Stimulated activated CD4-positive, alpha-beta T cell treated with anti-CD3 and anti-CD28 coated beads, Interleukin-2, amount 100 ng/mL, for 24 hours (primary cell): Measurements from ENCODE around the gene SMARCAL1.
A peak's percentile ranks its signal among the peaks of the same experiment; 100 is the strongest.

Experiments
- DNase-seq, 2 donors: peaks; one replicate each; pipeline ENCODE4 v3.0.0-alpha.2; 2020

SMARCAL1 gene

DNA sequence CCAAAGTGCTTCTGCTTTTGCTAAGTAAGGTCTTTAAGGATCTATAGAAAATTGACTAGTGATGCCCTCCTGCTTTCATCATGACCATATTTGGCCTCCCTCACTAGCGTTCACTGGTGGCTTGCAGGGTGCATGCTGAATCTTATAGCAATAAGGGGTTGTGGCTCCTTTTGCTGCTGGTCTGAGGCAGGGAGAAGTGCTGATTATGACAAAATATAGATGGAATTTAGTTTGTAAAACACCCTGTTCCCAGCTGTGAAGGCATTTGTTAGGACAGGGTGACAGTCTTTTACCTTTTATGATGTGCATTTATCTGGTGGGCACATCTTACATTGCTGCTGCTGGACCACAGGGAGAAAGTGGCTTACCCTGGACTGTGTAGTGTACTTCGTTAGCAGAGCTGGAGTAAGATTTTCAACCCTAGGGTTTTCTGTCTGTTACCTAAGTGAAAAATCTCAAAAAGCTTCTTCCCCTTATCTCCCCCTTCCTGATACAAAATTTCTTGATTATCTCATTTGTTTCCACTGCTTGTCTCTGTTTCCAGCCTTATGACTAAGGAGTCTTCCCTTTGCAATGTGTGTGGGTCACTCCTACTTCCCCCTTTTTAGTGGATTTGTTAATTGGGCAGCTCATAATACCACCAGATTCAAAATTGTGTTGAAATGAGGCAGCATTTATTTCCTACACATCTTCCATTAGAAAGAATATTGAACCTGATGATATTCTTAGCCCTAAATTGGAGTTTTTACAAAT lies 65.2 kb downstream of the SMARCAL1 start:
- no peak for DNase-seq

DNA sequence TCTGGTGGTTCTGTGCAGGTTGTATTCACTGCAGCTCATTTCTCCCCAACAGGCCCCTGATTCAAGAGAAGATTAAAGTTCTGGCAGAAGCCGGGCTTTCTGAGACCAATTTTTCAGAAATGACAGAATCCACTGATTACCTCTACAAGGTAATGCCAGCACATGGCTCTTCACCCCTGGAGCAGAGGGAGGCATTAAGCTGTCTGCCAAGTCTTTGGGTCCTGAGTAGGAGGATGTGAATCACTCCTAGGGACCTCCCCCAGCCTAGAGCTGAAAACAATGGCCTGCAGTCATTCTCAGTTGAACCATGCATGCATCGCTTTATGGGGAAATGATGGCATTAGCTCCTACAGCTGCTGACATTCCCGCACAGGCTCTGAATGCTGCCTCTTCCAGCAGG lies 65.9 kb downstream of the SMARCAL1 start:
- no peak for DNase-seq

DNA sequence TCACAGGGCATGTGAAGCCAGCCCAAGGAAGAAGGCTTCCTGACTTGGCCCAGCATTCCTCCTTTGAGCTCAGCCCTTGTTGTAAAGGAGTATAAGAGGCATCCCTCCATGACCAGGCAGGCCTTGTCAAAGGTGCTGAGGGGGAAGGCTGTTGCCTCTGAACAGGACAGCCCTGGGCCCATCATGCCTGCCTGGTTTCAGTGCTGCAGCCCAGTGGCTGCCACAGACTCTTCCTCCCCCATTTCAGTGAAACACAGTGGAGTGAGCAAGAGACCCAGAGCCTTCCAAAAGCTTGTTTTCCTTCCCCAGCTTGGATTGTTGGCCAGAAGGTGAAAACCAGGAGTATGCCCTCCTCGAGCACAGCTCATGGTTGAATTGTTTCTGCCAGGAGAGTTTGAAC lies 66.5 kb downstream of the SMARCAL1 start:
- no peak for DNase-seq

DNA sequence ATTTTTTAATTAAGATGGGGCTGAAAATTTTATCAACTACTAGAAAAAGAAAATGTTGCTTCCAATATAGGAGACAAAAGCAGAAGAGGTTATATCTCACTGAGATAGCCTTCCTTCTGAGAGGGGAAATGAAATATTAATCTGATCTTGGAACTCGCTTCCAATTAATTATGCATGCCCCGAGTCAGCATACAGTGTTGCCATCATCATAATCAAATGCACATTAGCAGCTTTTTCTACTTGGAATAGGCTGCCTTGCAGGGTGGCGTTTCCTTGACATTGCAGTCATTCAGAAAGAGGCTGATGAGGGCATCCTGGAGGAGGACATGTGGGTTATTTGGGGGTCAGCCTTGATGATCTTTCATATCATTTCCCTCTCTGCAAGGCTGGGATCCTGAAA lies 67.9 kb downstream of the SMARCAL1 start:
- DNase-seq: no peak

DNA sequence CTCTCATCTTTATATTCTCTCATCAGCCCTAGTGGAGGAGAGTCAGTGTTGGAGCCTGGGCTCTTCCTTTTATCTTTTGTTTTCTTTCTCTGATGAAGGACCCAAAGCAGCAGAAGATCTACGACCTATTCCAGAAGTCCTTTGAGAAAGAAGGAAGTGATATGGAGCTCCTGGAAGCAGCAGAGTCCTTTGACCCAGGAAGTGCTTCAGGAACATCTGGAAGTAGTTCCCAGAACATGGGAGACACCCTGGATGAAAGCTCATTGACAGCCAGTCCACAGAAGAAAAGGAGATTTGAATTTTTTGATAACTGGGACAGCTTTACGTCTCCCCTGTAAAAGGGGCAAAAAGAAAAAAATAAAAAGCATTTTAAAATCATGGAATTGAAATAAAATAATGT lies 70.4 kb downstream of the SMARCAL1 start:
- DNase-seq: no peak

DNA sequence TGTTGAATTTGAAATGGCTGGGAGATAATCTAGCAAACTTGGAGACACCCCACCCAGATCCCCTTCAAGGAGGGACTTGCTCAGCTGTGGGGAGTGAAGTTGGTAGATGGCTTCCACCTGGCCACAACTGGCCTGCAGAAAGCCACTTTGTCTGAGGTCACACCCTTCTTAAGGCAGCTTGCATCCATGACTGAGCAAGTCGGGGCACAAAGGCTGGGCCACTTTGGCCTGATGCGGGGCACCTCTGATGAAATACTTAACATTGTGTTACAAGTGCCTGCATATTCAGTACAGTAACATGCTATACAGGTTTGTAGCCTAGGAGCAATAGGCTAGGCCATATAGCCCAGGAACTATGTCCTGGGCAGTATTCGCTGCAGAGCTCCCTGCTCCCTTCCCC lies 73.0 kb downstream of the SMARCAL1 start:
- no peak for DNase-seq

DNA sequence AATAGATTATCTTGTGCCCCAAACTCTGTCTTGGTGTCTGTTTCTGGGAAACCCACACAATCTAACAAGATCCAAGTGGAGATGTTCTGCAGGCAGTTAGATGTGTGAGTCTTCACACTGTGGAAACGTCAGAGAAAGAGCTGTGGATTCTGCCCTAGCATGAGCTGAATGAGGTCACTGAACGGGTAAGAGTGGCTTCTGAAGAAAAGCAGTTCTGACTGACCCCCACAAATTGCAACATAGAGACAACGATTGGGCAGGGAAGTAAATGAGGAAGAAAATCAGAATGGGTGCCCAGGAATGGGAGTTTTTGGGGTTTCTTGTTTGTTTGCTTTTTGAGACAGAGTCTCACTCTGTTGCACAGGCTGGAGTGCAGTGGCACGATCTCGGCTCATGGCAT lies 73.5 kb downstream of the SMARCAL1 start:
- no peak for DNase-seq

DNA sequence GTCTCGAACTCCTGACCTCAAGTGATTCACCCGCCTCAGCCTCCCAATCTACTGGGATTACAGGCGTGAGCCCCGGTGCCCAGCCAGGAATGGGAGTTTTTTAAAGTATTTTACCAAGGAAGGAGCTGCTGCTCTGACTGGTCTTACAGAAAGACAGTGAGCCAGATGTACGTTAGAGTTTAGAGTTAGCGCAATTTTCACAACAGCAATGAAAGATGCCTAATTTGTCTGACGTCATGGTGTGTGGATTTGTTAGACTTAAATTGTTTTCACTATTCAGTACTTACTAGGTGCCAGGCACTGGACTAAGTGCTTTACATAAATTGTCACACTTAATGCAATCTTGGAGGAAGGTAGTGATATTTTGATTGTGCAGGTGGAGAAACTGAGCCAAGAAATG lies 74.0 kb downstream of the SMARCAL1 start:
- DNase-seq: no peak

DNA sequence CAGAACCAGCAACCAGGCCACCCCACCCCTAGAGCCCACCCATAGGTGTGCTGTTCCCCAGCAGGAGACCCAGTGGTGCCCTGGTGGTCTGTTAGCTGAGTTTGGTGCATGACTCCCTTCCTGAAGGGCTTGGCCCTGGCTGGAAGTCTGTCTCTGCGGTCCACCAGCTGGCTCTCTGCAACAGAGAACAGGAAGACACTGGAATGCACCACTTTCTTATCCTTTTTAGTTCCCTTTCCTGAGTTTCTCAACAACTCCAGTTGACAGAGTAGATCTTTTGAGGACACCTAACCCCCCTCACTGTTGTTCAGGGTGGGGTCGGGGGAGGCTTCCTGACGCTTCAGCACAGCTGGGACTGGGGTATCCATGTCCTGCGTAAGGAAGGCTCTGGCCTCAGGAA lies 74.4 kb downstream of the SMARCAL1 start:
- no peak for DNase-seq

DNA sequence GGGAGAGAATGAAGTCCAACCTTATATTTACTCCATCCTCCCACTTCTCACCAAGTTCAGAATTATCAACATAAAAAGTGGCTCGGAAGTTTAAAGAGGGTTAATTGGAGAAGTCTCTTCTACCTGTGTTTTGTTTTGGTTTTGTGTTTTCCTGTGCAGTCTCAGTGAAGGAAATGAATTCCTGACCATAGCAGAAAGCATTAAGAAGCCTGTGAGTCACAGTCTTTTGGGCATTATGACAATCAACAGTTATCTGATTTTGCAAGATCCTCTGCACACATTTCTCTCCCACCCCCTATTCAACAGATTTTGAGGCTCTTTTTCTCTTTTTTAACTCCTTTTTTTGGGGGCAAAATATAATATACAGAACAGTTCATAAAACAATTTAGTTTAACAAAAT lies 77.8 kb downstream of the SMARCAL1 start:
- DNase-seq: no peak

DNA sequence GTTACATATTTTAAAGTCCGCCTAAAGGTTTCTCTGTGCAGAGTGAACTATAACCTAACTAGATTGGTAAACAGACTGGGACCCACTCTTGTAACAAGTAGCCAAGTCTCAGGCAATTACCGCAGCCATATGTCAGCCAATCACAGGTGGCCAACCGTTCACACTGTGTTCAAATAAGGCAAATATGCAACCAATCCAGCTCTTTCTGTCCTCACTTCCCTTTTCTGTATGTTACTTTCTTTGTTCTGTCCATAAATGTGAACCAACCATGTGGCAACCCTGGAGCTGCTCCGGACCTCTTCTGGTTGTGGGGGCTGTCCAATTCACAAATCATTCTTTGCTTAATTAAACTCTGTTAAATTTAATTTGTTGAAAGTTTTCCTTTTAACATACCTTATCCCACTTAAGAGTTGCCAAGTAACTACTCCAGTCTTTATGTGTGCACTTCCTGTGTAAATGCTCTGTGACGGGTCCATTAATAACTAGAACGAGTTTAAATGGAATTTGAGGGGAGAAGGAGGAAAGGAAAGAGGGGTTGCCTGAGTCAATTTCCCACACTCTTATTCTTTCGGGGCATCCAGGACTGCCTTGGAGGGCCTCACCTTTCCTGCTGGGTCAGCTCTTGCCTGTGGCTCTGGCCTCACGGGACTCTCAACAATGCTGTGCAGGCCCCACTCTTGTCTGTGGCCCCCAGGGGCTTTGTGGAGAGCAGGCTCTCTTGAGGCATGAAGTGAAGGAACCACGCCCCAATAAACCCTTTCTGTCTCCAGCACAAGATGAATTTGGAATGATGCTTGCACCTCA lies 79.7 kb downstream of the SMARCAL1 start:
- no peak for DNase-seq

DNA sequence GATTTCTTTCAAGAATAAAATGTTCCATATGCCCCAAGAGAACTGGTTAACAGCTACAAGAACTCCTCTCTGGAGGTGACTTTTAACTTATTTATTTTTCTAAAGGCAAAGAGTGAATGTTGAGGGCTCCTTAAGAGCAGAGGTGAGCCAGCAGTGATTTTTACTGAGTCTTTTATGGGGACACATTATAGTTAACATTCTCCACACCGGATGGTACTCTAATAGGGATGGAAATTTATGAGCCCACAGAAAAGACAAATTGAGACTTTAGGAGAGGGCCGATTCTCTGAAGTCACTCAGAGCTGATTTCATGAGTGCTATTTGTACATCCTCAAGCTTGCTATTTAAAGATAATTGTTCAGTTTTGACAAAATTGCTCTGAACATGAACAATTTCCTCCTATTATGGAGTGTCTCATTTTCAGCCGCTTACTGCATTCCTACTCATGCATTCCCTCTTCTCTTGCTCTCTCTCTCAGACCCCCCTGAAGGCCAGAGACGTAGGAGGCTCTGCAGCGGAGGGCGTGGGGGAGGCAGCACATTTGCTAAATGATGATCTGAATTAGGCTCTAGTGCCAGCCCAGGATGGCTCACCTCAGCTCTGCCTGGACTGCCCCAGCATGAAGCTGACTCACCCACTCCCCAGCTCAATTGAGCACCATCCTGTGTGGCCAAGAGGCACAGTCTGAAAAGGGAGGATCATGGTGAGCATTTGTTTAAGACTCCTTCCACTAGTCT lies 80.5 kb downstream of the SMARCAL1 start:
- DNase-seq: no peak

DNA sequence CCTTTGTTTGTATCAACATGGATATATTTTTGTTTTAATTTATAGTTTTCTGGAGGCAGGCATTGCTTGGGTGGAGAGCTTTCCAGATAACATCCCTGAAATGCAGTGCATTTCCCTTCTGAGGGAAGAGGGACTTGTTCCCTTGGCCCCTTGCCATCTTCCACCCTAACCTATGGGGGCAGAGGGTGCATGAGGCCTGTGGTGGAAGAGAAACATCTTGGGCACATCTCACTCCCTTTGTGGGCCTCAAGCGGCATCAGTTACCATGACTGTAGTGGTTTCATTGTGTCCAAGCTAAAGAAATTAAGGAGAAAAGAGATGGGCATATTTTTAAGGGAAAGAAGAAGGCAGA lies 81.0 kb downstream of the SMARCAL1 start:
- DNase-seq: no peak

DNA sequence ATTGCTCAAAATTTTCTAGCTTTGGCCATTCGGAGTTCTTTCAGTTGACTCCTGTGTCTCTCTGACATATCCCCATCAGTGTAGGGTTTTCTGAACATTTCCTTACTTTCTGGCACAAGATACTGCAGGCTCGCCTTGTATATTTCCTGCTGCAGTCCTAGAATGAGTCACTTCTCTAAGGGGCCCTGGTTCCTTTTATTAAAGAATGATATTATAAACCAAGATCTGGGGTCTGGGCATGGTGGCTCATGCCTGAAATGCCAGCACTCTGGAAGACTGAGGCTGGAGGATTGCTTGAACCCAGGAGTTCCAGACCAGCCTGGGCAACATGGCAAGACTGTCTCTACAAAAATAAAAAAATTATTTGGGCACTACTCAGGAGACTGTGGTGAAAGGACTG lies 83.4 kb downstream of the SMARCAL1 start:
- no peak for DNase-seq

DNA sequence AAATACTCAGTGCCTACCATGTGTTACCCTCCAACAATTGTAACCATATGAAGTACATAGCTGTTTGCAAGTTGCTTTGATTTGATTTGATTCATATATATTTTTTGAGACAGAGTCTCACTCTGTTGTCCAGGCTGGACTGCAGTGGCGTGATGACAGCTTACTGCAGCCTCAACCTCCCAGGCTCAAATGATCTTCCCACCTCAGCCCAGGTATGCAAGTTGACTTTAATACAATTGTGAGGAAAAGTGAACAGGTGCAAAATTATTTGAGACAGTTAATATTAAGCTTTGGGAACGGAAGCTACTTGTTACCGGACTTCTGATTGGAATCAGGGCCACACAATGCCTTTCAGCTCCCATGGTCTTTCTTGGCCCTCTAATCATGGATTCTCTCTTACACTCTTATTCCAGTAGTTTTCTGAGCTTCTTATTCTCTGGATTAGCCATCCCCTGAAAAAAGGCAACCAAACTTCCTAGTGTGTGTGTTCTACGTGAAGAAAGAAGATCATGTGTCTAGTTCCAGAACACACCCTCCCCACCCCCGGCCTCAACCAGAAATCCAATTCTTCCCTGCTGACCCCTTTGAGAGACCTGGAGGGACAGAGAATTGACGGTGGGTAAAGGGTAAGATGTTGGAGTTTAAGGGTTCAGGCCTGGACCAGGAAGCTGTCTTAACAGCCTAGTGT lies 85.2 kb downstream of the SMARCAL1 start:
- no peak for DNase-seq

DNA sequence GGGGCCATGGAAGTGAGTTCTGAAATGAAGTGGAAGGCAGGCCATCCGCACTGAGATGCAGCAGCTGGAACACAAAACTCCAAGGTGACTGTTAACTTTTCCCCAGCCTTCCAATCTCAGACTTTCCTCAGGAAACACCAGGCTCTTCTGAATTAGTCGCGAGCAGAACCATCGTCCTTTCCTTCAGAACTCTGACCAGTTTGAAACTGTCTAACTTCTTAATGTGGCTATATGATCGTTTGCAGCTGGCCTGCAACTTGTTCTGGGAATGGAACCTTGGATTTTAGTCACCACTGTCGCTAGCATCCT lies 85.7 kb downstream of the SMARCAL1 start:
- no peak for DNase-seq

DNA sequence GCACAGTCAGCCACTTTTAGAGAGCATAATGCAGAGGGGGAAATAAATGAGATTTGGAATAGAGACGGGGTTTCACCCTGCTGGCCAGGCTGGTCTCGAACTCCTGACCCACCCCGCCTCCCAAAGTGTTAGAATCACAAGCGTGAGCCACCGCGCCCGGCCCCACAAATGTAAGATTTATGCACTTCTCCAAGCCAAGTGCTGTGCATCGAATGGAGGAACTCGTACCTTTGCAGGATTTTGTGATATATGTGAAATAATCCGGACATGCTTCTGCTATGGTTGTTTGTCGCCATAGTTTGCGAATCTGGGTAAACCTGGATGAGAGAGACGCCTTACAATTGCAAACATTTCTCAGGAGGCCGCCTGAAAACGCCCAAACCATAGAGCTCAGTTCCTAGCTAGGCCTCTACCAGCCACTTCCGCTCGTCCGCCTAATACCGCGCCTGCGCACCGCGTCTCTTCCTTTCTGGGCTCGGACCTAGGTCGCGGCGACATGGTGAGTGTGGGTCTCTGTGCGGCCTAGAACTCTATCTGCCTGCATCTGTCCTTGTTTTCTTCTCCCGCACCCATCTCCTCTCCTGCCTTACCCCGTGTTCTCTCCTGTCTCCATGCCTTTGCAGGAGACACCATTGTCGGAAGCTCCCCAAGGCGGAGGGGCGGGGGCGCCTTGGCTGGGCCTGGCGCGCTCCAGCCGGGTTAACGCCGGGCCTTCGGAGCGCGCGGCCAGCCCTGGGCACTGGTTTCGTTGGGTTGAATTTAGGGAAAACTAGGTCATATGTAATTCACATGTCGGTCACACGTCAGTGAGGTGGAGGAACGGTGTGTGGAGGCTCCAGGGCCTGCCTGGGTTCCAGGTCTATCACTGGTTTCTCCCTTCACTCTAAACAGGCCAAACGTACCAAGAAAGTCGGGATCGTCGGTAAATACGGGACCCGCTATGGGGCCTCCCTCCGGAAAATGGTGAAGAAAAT lies 86.4 kb downstream of the SMARCAL1 start, which contains the start of gene RPL37A:
TSS of gene RPL37A (plus strand) at position 466 of the 974 bp plus-strand sequence. CDS start at position 497, 31 bp downstream.
- DNase-seq: peak; percentile 89 to 91

DNA sequence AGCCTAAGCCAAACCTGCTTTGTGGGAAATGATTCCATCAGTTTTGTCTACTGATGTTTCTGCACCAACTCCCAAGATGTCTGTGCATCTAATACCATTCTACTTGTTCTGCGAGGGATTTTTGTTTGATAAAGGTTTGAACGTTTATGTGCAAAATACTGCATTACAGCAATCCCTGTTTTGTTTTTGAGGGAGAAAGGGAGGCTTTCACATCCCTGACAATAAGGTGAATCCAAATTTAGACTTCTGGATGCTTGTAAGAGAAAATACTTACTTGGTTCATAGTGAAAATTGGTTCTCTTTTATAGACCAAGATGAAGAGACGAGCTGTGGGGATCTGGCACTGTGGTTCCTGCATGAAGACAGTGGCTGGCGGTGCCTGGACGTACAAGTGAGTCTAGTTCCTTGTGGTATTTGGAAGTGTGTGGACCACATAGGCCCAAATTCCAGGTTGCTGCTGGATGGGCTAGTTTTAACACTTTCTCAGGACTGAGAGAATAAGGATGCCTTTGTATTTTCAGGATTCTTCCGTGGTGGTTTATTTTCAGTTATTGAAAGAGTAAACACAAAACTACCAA lies 87.4 kb downstream of the SMARCAL1 start:
- peak; percentile 33 for DNase-seq

DNA sequence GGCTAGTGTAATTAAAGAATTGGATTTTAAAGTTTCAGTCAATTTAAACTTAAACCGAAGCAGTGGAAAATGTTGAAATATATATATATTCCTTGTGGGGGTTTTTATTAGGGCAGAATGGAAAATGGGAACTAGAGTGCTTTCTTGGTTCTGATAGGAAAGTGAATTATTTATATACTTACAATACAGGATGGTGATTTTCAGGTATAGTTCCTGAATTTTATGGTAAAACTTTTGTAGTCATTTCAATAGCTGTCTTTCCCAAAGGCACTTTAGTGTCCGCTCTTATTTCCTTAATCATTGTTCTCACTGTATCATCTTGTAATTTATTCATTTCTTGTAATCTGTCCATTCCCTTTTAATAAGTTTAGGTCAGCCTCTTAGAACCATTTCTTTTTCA lies 88.3 kb downstream of the SMARCAL1 start:
- no peak for DNase-seq

DNA sequence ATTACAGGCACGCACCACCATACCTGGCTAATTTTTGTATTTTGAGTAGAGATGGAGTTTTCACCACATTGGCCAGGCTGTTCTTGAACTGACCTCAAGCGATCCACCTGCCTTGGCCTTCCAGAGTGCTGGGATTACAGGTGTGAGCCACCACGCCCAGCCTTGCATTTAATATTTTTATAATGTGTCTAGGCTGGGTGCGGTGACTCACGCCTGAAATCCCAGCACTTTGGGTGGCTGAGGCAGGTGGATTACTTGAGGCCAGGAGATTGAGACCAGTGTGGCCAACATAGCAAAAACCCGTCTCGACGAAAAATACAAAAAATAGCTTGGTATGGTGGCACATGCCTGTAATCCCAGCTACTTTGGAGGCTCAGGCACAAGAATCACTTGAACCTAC lies 89.6 kb downstream of the SMARCAL1 start:
- DNase-seq: no peak

DNA sequence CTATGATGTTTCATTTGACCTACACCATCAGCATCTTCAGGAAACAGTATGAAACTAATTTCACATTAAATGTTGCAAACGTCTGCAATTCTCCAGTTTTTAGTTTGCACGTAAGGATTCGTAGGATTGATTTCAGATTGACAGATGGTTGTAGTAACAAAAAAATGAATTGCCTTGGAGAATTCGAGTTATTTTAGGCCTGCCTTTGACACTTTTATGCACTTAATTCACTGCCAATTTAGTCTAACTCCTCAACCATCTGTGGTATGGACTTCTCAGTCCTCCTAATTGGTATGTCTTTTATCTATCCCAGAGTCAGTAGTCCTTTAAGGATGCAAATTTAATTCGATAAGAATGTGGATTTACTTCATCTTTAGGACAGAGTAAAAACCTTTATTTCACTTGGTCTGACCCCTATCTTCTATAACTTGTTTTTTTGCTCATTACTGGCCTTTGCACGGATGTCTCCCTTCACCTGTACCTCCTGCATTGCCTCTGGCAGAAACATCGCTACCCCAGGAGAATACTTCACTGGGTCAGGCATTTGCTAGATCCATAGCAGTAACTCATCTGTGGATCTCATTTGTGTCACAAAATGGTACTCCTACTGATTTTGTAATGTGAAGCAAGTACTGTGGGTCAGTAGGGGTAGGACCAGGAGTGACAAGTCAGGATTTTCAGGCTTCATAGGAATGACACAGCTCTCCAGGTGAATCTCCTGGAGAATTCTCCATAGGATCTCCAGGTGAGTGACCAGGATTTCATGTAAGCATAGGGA lies 90.3 kb downstream of the SMARCAL1 start:
- DNase-seq: no peak
